ENCODE data around the gene USP47.

DNA sequence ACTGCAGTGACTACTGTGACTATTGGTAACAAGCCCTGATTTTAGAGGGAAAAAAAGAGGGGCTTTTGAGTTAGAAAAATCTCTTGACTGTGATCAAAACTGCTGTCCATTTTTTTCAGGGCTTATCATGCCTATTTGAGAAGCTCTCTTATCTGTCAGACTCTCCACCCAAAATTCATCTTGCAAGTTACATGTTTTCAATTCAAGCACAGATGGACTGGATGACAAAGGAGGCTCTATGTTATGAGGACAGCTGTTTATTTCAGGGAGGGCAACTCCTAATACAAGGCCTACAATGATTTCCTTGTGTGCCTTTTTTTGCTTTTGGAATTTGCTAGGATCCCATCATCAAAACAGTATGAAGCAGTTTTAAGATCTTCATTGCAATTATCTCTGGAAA, 35.2 kb upstream of the USP47 start:
- TF ChIP-seq ZC3H10 (CRISPR knock-in tag; IDR thresholded peaks at IDR 0.05) (no peak), ZNF565 (CRISPR knock-in tag; conservative IDR thresholded peaks at IDR 0.05; ENCODE audit: low read depth) (no peak), ISL1 (CRISPR knock-in tag; IDR thresholded peaks at IDR 0.05) (no peak), RARB (CRISPR knock-in tag; IDR thresholded peaks at IDR 0.05) (no peak), OSR1 (CRISPR knock-in tag; IDR thresholded peaks at IDR 0.05) (no peak)
- TF ChIP-seq, protein P1, sequence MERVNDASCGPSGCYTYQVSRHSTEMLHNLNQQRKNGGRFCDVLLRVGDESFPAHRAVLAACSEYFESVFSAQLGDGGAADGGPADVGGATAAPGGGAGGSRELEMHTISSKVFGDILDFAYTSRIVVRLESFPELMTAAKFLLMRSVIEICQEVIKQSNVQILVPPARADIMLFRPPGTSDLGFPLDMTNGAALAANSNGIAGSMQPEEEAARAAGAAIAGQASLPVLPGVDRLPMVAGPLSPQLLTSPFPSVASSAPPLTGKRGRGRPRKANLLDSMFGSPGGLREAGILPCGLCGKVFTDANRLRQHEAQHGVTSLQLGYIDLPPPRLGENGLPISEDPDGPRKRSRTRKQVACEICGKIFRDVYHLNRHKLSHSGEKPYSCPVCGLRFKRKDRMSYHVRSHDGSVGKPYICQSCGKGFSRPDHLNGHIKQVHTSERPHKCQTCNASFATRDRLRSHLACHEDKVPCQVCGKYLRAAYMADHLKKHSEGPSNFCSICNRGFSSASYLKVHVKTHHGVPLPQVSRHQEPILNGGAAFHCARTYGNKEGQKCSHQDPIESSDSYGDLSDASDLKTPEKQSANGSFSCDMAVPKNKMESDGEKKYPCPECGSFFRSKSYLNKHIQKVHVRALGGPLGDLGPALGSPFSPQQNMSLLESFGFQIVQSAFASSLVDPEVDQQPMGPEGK (CRISPR knock-in tag; IDR thresholded peaks at IDR 0.05; ENCODE audit: borderline replicate concordance): no peak
- TF ChIP-seq, protein P2, sequence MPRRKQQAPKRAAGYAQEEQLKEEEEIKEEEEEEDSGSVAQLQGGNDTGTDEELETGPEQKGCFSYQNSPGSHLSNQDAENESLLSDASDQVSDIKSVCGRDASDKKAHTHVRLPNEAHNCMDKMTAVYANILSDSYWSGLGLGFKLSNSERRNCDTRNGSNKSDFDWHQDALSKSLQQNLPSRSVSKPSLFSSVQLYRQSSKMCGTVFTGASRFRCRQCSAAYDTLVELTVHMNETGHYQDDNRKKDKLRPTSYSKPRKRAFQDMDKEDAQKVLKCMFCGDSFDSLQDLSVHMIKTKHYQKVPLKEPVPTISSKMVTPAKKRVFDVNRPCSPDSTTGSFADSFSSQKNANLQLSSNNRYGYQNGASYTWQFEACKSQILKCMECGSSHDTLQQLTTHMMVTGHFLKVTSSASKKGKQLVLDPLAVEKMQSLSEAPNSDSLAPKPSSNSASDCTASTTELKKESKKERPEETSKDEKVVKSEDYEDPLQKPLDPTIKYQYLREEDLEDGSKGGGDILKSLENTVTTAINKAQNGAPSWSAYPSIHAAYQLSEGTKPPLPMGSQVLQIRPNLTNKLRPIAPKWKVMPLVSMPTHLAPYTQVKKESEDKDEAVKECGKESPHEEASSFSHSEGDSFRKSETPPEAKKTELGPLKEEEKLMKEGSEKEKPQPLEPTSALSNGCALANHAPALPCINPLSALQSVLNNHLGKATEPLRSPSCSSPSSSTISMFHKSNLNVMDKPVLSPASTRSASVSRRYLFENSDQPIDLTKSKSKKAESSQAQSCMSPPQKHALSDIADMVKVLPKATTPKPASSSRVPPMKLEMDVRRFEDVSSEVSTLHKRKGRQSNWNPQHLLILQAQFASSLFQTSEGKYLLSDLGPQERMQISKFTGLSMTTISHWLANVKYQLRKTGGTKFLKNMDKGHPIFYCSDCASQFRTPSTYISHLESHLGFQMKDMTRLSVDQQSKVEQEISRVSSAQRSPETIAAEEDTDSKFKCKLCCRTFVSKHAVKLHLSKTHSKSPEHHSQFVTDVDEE (CRISPR knock-in tag; IDR thresholded peaks at IDR 0.05): no peak
- TF ChIP-seq, protein P3, sequence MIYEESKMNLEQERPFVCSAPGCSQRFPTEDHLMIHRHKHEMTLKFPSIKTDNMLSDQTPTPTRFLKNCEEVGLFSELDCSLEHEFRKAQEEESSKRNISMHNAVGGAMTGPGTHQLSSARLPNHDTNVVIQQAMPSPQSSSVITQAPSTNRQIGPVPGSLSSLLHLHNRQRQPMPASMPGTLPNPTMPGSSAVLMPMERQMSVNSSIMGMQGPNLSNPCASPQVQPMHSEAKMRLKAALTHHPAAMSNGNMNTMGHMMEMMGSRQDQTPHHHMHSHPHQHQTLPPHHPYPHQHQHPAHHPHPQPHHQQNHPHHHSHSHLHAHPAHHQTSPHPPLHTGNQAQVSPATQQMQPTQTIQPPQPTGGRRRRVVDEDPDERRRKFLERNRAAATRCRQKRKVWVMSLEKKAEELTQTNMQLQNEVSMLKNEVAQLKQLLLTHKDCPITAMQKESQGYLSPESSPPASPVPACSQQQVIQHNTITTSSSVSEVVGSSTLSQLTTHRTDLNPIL (CRISPR knock-in tag; IDR thresholded peaks at IDR 0.05; ENCODE audit: low read depth): no peak

Data from SK-N-SH treated with all-trans-retinoic acid at 6 μM for 48 hours (cell line).